Hepatocyte (in vitro differentiated cells): ENCODE results near the gene STMND1. TPM values are rescaled to one million over a fixed set of nuclear protein-coding genes. Genes with fewer than 3 reads are reported as not detected.

Experiments
- DNase-seq: peaks from one replicate; pipeline ENCODE4 v3.0.0-alpha.2; 2016; ENCODE audit warnings: low spot score
- H2AFZ ChIP-seq: fragments of 200-600 bp; sonication (generic); 2 replicates; pipeline ENCODE4 v1.6.0; 2016; ENCODE audit warnings: antibody characterized with exemption, mild to moderate bottlenecking
- H3K27ac ChIP-seq: fragments of 200-600 bp; sonication (generic); 2 replicates; pipeline ENCODE4 v1.5.1; 2016; ENCODE audit warnings: mild to moderate bottlenecking
- H3K27me3 ChIP-seq: fragments of 200-600 bp; sonication (generic); 2 replicates; pipeline ENCODE4 v1.6.1; 2016
- H3K36me3 ChIP-seq: fragments of 200-600 bp; sonication (generic); replicated peaks from 2 replicates; pipeline ENCODE4 v1.5.1; 2016; ENCODE audit warnings: low read depth; ENCODE audit not compliant: insufficient read depth
- H3K4me1 ChIP-seq: fragments of 200-600 bp; sonication (generic); 2 replicates; pipeline ENCODE4 v1.5.1; 2016; ENCODE audit warnings: mild to moderate bottlenecking, moderate library complexity; ENCODE audit not compliant: insufficient read depth
- H3K4me2 ChIP-seq: fragments of 200-600 bp; sonication (generic); 2 replicates; pipeline ENCODE4 v1.6.0; 2016
- H3K4me3 ChIP-seq: fragments of 200-600 bp; sonication (generic); 2 replicates; pipeline ENCODE4 v1.5.1; 2016; ENCODE audit warnings: mild to moderate bottlenecking
- H3K79me2 ChIP-seq: fragments of 200-600 bp; sonication (generic); 2 replicates; pipeline ENCODE4 v1.6.0; 2017; ENCODE audit warnings: mild to moderate bottlenecking
- H3K9me2 ChIP-seq: fragments of 200-600 bp; sonication (generic); replicated peaks from 2 replicates; pipeline ENCODE4 v1.6.0; 2017; ENCODE audit warnings: mild to moderate bottlenecking; ENCODE audit not compliant: insufficient read depth
- H3K9me3 ChIP-seq: fragments of 200-600 bp; sonication (generic); 2 replicates; pipeline ENCODE4 v1.5.1; 2016; ENCODE audit warnings: low read depth, mild to moderate bottlenecking
- H4K20me1 ChIP-seq: fragments of 200-600 bp; sonication (generic); 2 replicates; pipeline ENCODE4 v1.6.0; 2016; ENCODE audit warnings: mild to moderate bottlenecking; ENCODE audit not compliant: insufficient read depth, poor library complexity, severe bottlenecking
- EZH2 ChIP-seq: fragments of 200-600 bp; sonication (generic); IDR thresholded peaks from 2 replicates; pipeline ENCODE4 v1.6.1; 2016; ENCODE audit warnings: antibody characterized with exemption, mild to moderate bottlenecking, borderline replicate concordance
- EZH2phosphoT487 ChIP-seq: fragments of 200-600 bp; sonication (generic); IDR thresholded peaks from one replicate; pipeline ENCODE4 v1.6.1; 2018; ENCODE audit warnings: antibody characterized with exemption, mild to moderate bottlenecking, low read depth, moderate library complexity; ENCODE audit not compliant: unreplicated experiment, severe bottlenecking
- WGBS: methylation state at CpG from one replicate; pipeline ENCODE4 v1.1.6; 2016; ENCODE audit warnings: low lambda C conversion rate; ENCODE audit errors: missing lambda C conversion rate; 5-methylcytosine and 5-hydroxymethylcytosine counted together
- polyA plus RNA-seq: library from polyadenylated mRNA; unstranded; fragments of >200 nt; fragmentation: Nextera tagmentation; extraction: Ambion mirVana; gene quantifications from 2 replicates; pipeline ENCODE4 v1.2.1, GENCODE V29; 2016
- total RNA-seq: library from RNA; depleted of rRNA; stranded (reverse); fragments of >200 nt; gene quantifications from 2 replicates; pipeline ENCODE4 v1.2.3, GENCODE V29; 2014
- TF ChIP-seq, protein P1 (sequence below): fragments of 200-600 bp; sonication (generic); IDR thresholded peaks from 2 replicates; pipeline ENCODE4 v1.5.1; 2016; ENCODE audit warnings: antibody characterized with exemption, mild to moderate bottlenecking; ENCODE audit not compliant: poor library complexity

STMND1 gene
- total and polyA plus RNA-seq, 2 experiments from 2014 or later = 0.27 TPM; not detected in 1

- no peaks in the 10 kb centered on the region for H3K36me3 ChIP-seq
- no peak overlapping the region for H3K4me2 ChIP-seq
- no peaks in the 10 kb centered on the region for H3K27me3 ChIP-seq
- no peak overlapping the region for H3K4me3 ChIP-seq
- H4K20me1 ChIP-seq = no peaks in the 10 kb centered on the region
- H2AFZ ChIP-seq = no peak overlapping the region
- no peaks in the 10 kb centered on the region for H3K9me3 ChIP-seq
- H3K9me2 ChIP-seq = no peaks in the 10 kb centered on the region
- no peak overlapping the region for H3K27ac ChIP-seq
- H3K4me1 ChIP-seq = no peaks in the 10 kb centered on the region
- no peak for DNase-seq
- TF ChIP-seq EZH2phosphoT487 (no peak), EZH2 (no peak)
- TF ChIP-seq, protein P1, sequence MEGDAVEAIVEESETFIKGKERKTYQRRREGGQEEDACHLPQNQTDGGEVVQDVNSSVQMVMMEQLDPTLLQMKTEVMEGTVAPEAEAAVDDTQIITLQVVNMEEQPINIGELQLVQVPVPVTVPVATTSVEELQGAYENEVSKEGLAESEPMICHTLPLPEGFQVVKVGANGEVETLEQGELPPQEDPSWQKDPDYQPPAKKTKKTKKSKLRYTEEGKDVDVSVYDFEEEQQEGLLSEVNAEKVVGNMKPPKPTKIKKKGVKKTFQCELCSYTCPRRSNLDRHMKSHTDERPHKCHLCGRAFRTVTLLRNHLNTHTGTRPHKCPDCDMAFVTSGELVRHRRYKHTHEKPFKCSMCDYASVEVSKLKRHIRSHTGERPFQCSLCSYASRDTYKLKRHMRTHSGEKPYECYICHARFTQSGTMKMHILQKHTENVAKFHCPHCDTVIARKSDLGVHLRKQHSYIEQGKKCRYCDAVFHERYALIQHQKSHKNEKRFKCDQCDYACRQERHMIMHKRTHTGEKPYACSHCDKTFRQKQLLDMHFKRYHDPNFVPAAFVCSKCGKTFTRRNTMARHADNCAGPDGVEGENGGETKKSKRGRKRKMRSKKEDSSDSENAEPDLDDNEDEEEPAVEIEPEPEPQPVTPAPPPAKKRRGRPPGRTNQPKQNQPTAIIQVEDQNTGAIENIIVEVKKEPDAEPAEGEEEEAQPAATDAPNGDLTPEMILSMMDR = no peak
- WGBS = 85% methylated on average over 4 of the region's 4 CpGs
- no peaks in the 10 kb centered on the region for H3K79me2 ChIP-seq
Measured at GRCh38 chr6:17081273-17081672, 20.6 kb upstream of the STMND1 start.

DNA sequence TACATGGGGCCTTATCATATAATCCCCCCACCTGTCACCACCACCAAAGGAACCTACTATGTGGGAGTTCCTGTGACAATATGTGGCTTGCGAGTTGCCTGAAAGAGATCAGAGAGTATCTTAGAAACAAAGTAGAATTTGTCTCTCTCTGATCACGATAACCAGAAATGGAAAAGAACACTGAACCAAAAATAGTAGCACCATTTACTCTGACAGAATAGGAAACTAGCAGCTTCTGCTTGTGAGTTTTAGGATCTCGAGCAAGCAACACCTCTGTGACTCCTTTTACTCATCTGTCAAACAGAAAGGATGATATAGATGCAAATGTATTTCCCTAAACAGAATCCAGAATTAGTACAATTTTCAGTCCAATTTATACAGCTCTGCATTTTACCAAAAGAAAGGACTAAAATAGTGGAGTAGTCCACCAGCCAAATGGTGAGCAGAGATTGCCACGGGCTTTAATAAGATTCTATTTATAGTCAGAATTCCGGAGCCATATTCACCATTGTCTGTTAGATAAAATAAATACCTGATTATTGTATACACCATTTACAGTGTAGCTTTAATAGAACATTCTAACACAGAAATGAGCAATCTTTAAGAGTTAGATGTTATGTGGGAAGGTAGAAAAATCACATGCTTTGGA, 19.9 kb upstream of the STMND1 start:
- no peaks in the 10 kb centered on the region for H3K9me3 ChIP-seq
- no peaks in the 10 kb centered on the region for H3K27me3 ChIP-seq
- no peak overlapping the region for H3K4me3 ChIP-seq
- no peak overlapping the region for H3K27ac ChIP-seq
- no peak for TF ChIP-seq EZH2phosphoT487
- TF ChIP-seq, protein P1 = no peak
- no peak for TF ChIP-seq EZH2
- no peaks in the 10 kb centered on the region for H3K4me1 ChIP-seq
- H3K36me3 ChIP-seq = no peaks in the 10 kb centered on the region
- no peak overlapping the region for H3K4me2 ChIP-seq
- H3K79me2 ChIP-seq = no peaks in the 10 kb centered on the region
- 80% methylated on average over 5 of the region's 5 CpGs for WGBS
- no peak overlapping the region for H2AFZ ChIP-seq
- no peaks in the 10 kb centered on the region for H3K9me2 ChIP-seq
- no peak for DNase-seq
- H4K20me1 ChIP-seq = no peaks in the 10 kb centered on the region

DNA sequence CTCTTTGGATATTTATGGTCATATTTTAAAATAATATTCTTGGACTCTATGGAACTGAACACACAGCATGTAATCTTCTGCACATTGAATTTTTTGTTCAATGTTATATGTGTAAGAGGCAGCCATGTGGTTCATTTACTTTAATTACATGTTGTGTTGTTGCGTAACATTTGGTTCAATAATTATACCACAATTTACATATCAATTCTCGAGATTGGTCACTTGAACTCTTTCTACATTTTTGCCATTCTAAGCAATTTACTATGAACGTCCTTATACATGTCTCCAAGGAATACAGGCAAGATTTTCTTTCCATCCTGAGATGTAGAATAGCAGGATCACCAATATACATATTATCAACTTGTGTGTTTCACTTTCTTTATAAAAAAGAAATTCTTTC, 18.5 kb upstream of the STMND1 start:
- no peak for TF ChIP-seq EZH2phosphoT487
- TF ChIP-seq EZH2 = no peak
- TF ChIP-seq, protein P1 = no peak

DNA sequence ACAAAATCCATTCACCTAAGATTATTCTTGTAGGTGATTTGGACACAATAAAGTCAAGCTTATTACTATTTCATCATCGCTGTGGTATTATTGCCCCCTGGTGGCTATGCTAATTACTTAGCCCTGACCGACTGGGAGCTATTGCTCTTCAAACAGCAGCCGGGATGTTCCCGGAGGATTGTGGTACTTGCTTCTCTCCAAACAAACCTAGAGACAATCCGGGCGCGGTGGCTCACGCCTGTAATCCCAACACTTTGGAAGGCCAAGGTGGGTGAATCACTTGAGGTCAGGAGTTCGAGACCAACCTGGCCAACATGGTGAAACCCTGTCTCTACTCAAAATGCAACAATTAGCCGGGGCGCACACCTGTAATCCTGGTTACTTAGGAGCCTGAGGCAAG, 15.4 kb upstream of the STMND1 start:
- no peaks in the 10 kb centered on the region for H4K20me1 ChIP-seq
- no peak overlapping the region for H2AFZ ChIP-seq
- no peak overlapping the region for H3K27ac ChIP-seq
- no peak for TF ChIP-seq EZH2phosphoT487
- TF ChIP-seq, protein P1 = peak; percentile 80
- TF ChIP-seq EZH2 = no peak
- no peak overlapping the region for H3K4me3 ChIP-seq
- no peaks in the 10 kb centered on the region for H3K36me3 ChIP-seq
- H3K27me3 ChIP-seq = no peaks in the 10 kb centered on the region
- H3K4me1 ChIP-seq = no peaks in the 10 kb centered on the region
- no peaks in the 10 kb centered on the region for H3K79me2 ChIP-seq
- WGBS = 45% methylated on average over 11 of the region's 11 CpGs
- no peaks in the 10 kb centered on the region for H3K9me3 ChIP-seq
- DNase-seq = peak; percentile 89
- H3K9me2 ChIP-seq = no peaks in the 10 kb centered on the region
- no peak overlapping the region for H3K4me2 ChIP-seq

More for the DNA sequence above, 18.5 kb upstream of the STMND1 start:
- no peaks in the 10 kb centered on the region for H3K4me1 ChIP-seq
- no peak overlapping the region for H2AFZ ChIP-seq
- DNase-seq = no peak
- no peaks in the 10 kb centered on the region for H3K9me3 ChIP-seq
- WGBS = 90% methylated on average over 3 of the region's 3 CpGs
- H3K79me2 ChIP-seq = no peaks in the 10 kb centered on the region
- H3K27ac ChIP-seq = no peak overlapping the region
- H3K9me2 ChIP-seq = no peaks in the 10 kb centered on the region
- no peak overlapping the region for H3K4me2 ChIP-seq
- H3K4me3 ChIP-seq = no peak overlapping the region
- H4K20me1 ChIP-seq = no peaks in the 10 kb centered on the region
- no peaks in the 10 kb centered on the region for H3K36me3 ChIP-seq
- H3K27me3 ChIP-seq = no peaks in the 10 kb centered on the region
